CD14-positive monocyte (primary cell): Measurements from ENCODE around the gene ARPC1A. TPM values are rescaled to one million over a fixed set of nuclear protein-coding genes. Genes with fewer than 3 reads are reported as not detected.
"Not testable (repeated sequence)": the region's sequence is repeated elsewhere in the genome, so short reads cannot be mapped to it uniquely, and the experiment has no call there.

Source experiments
- DNase-seq, 3 donors: peaks; one replicate each; pipeline ENCODE4 v3.0.0-alpha.2; 2011 to 2022
- H2AFZ ChIP-seq: 2 replicates; pipeline ENCODE4 v1.6.0; 2012; ENCODE audit warnings: mild to moderate bottlenecking, low read depth, low read length, inconsistent platforms; ENCODE audit not compliant: insufficient read depth, poor library complexity, severe bottlenecking
- H3K27ac ChIP-seq, 2 donors: 1 replicate in 1 of 2; 2 replicates in 1 of 2; pipeline ENCODE4 v1.5.1; 2012 to 2013; ENCODE audit warnings: low read length in 2 of 2, control low read depth in 1 of 2, inconsistent platforms in 1 of 2, low read depth in 1 of 2, mild to moderate bottlenecking in 1 of 2
- H3K27me3 ChIP-seq, 2 donors: one replicate each; pipeline versions ENCODE4 v1.6.0 to v1.6.1; 2011 to 2013; ENCODE audit warnings: low read length in 2 of 2; ENCODE audit not compliant: control insufficient read depth in 2 of 2, insufficient read depth in 2 of 2
- H3K36me3 ChIP-seq, 2 donors: replicated peaks in 1 of 2; 1 replicate in 1 of 2; 2 replicates in 1 of 2; pipeline versions ENCODE4 v1.5.1 to v1.6.1; 2012 to 2013; ENCODE audit warnings: low read length in 2 of 2, control low read depth in 1 of 2, inconsistent platforms in 1 of 2, mild to moderate bottlenecking in 1 of 2; ENCODE audit not compliant: insufficient read depth in 2 of 2, control insufficient read depth in 1 of 2
- H3K4me1 ChIP-seq, 2 donors: 1 replicate in 1 of 2; 2 replicates in 1 of 2; pipeline versions ENCODE4 v1.5.1 to v1.6.1; 2012 to 2013; ENCODE audit warnings: low read length in 2 of 2, control low read depth in 1 of 2, inconsistent platforms in 1 of 2, mild to moderate bottlenecking in 1 of 2, moderate library complexity in 1 of 2; ENCODE audit not compliant: insufficient read depth in 2 of 2, control insufficient read depth in 1 of 2
- H3K4me2 ChIP-seq: replicated peaks from 2 replicates; pipeline ENCODE3; 2012; ENCODE audit warnings: low read length, moderate library complexity, mild to moderate bottlenecking; ENCODE audit not compliant: poor library complexity, severe bottlenecking; ENCODE audit errors: extremely low read depth
- H3K4me3 ChIP-seq, 3 experiments: fragments of 200-600 bp in 1 of 3; sonication (generic) in 1 of 3; replicated peaks in 1 of 3; 1 replicate in 2 of 3; 2 replicates in 1 of 3; pipeline ENCODE4 v1.5.1; 2011 to 2013; ENCODE audit warnings: low read length in 3 of 3, mild to moderate bottlenecking in 3 of 3, control low read depth in 2 of 3, low read depth in 2 of 3, inconsistent platforms in 1 of 3, moderate library complexity in 1 of 3
- H3K79me2 ChIP-seq: 2 replicates; pipeline ENCODE4 v1.6.0; 2012; ENCODE audit warnings: mild to moderate bottlenecking, control low read depth, inconsistent platforms, low read length, moderate library complexity; ENCODE audit not compliant: insufficient read depth
- H3K9ac ChIP-seq: 2 replicates; pipeline ENCODE4 v1.6.0; 2017; ENCODE audit warnings: low read length, mild to moderate bottlenecking; ENCODE audit not compliant: insufficient read depth, poor library complexity, severe bottlenecking
- H3K9me3 ChIP-seq, 2 donors: replicated peaks in 1 of 2; 1 replicate in 1 of 2; 2 replicates in 1 of 2; pipeline versions ENCODE4 v1.5.1 to v1.6.1; 2012 to 2013; ENCODE audit warnings: low read length in 2 of 2, control low read depth in 1 of 2; ENCODE audit not compliant: control insufficient read depth in 1 of 2, insufficient read depth in 1 of 2
- H4K20me1 ChIP-seq: 2 replicates; pipeline ENCODE4 v1.6.0; 2012; ENCODE audit warnings: mild to moderate bottlenecking, low read length, control low read depth, moderate library complexity; ENCODE audit not compliant: insufficient read depth
- H3K27ac Mint-ChIP-seq, 7 donors: one replicate each; pipeline ENCODE4 v1.8.0; 2020; ENCODE audit warnings: mild to moderate bottlenecking in 7 of 7, mixed read lengths in 7 of 7, moderate library complexity in 6 of 7, inconsistent platforms in 2 of 7
- H3K27me3 Mint-ChIP-seq, 3 donors: one replicate each; pipeline ENCODE4 v1.8.0; 2021 to 2022; ENCODE audit warnings: low read depth in 3 of 3, mild to moderate bottlenecking in 3 of 3, mixed read lengths in 3 of 3, moderate library complexity in 3 of 3, inconsistent platforms in 1 of 3
- H3K36me3 Mint-ChIP-seq, 2 donors: one replicate each; pipeline ENCODE4 v1.8.0; 2020; ENCODE audit warnings: mixed read lengths in 2 of 2, inconsistent platforms in 1 of 2, mild to moderate bottlenecking in 1 of 2
- H3K4me1 Mint-ChIP-seq: one replicate; pipeline ENCODE4 v1.8.0; 2020; ENCODE audit warnings: mild to moderate bottlenecking, mixed read lengths
- H3K4me3 Mint-ChIP-seq, 2 donors: one replicate each; pipeline ENCODE4 v1.8.0; 2020; ENCODE audit warnings: mild to moderate bottlenecking in 2 of 2, mixed read lengths in 2 of 2, moderate library complexity in 1 of 2
- H3K9me3 Mint-ChIP-seq, 7 donors: one replicate each; pipeline ENCODE4 v1.8.0; 2020 to 2022; ENCODE audit warnings: mixed read lengths in 7 of 7, mild to moderate bottlenecking in 6 of 7, moderate library complexity in 6 of 7, inconsistent platforms in 2 of 7
- WGBS: methylation state at CpG from one replicate; pipeline ENCODE4 v1.1.5; 2013; ENCODE audit warnings: missing lambda C conversion rate; ENCODE audit not compliant: insufficient coverage; 5-methylcytosine and 5-hydroxymethylcytosine counted together
- intact Hi-C, 2 donors: fragments of 100-400 bp; cut with micrococcal nuclease; formaldehyde crosslinking; loops; one replicate each; pipeline versions ENCODE4 v1.15.0 to v1.15.1; 2023
- polyA plus RNA-seq, 3 donors: library from polyadenylated mRNA; depleted of rRNA in 1 of 3; unstranded in 2 of 3; stranded (reverse) in 1 of 3; fragments of 300-500 nt in 2 of 3; fragments of >200 nt in 1 of 3; fragmentation: Illumina TruSeq in 2 of 3; gene quantifications; 1 replicate in 2 of 3; 2 replicates in 1 of 3; pipeline ENCODE4 v1.2.3, GENCODE V29; 2012 to 2021
- TF ChIP-seq, protein P1 (sequence below): fragments of 200-600 bp; IDR thresholded peaks from one replicate; pipeline ENCODE4 v1.8.0; 2022; ENCODE audit warnings: antibody characterized with exemption, mild to moderate bottlenecking

The ARPC1A gene
- polyA plus RNA-seq, 3 donors = 71.7 to 107 (median 104) TPM

- peaks cover 94% of the 10 kb centered on the region for H3K79me2 ChIP-seq
- H3K27ac Mint-ChIP-seq = peak overlapping the region; percentile 97 to 100 (median 99)
- TF ChIP-seq, protein P1, sequence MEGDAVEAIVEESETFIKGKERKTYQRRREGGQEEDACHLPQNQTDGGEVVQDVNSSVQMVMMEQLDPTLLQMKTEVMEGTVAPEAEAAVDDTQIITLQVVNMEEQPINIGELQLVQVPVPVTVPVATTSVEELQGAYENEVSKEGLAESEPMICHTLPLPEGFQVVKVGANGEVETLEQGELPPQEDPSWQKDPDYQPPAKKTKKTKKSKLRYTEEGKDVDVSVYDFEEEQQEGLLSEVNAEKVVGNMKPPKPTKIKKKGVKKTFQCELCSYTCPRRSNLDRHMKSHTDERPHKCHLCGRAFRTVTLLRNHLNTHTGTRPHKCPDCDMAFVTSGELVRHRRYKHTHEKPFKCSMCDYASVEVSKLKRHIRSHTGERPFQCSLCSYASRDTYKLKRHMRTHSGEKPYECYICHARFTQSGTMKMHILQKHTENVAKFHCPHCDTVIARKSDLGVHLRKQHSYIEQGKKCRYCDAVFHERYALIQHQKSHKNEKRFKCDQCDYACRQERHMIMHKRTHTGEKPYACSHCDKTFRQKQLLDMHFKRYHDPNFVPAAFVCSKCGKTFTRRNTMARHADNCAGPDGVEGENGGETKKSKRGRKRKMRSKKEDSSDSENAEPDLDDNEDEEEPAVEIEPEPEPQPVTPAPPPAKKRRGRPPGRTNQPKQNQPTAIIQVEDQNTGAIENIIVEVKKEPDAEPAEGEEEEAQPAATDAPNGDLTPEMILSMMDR = no peak
- peaks cover 0 to 1% (median 0%) of the 10 kb centered on the region in 7 donors for H3K9me3 Mint-ChIP-seq
- DNase-seq = peak; percentile 89 to 97 (median 96)
- peaks cover 34 to 39% of the 10 kb centered on the region in 2 donors for H3K36me3 ChIP-seq
- intact Hi-C loops = loop anchor here in 1 of 2 donors (5.0 kb wide), 1 partner anchor 47 kb away; no protein-coding TSS in a partner anchor
- WGBS = 0% methylated on average over 6 of the region's 7 CpGs
- H3K4me3 Mint-ChIP-seq = peak overlapping the region; percentile 88 to 96
- H3K27me3 Mint-ChIP-seq = peaks cover 0 to 2% (median 0%) of the 10 kb centered on the region in 3 donors
- H3K4me1 Mint-ChIP-seq = peaks cover 66% of the 10 kb centered on the region
- H3K4me1 ChIP-seq = peaks cover 78 to 84% of the 10 kb centered on the region in 2 donors
- no peaks in the 10 kb centered on the region for H3K27me3 ChIP-seq
- peak overlapping the region; percentile 74 for H3K9ac ChIP-seq
- peak overlapping the region; percentile 94 for H3K27ac ChIP-seq
- H3K4me3 ChIP-seq = peak overlapping the region; percentile 47 to 95 (median 66)
- H3K36me3 Mint-ChIP-seq = peaks cover 26 to 55% of the 10 kb centered on the region in 2 donors
- peak overlapping the region; percentile 81 for H3K4me2 ChIP-seq
- no peaks in the 10 kb centered on the region for H3K9me3 ChIP-seq
- peaks cover 76% of the 10 kb centered on the region for H4K20me1 ChIP-seq
- H2AFZ ChIP-seq = no peak overlapping the region
Observed at GRCh38 chr7:99379043-99379577, 53.4 kb downstream of the ARPC1A start.

DNA sequence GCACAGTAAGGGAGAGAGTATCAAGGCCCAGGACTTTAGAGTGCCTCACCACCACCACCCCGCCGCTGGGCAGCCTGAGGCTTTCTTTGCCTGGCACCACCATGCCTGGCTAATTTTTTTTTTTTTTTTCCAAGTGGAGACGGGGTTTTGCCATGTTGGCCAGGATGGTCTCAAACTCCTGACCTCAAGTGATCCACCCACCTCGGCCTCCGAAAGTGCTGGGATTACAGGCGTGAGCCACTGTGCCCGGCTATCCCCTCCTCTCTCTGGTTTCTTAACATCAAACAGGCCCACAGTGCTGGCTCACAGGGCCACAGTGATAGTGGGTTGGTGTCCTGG, 54.0 kb downstream of the ARPC1A start:
- Histone ChIP-seq H4K20me1 (peaks cover 82% of the 10 kb centered on the region), H3K79me2 (peaks cover 94% of the 10 kb centered on the region), H3K4me2 (peak overlapping the region; percentile 81), H3K27ac (peak overlapping the region; percentile 94), H3K4me1 (peaks cover 83 to 90% of the 10 kb centered on the region in 2 donors), H3K36me3 (peaks cover 38 to 45% of the 10 kb centered on the region in 2 donors), H3K4me3 (peak overlapping the region; percentile 47 to 95 (median 66)), H3K9ac (peak overlapping the region; percentile 74)
- Mint-ChIP-seq H3K27ac (peak overlapping the region; percentile 97 to 100 (median 99)), H3K4me3 (peak overlapping the region; percentile 88 to 96), H3K4me1 (peaks cover 71% of the 10 kb centered on the region), H3K36me3 (peaks cover 26 to 59% of the 10 kb centered on the region in 2 donors)
- WGBS = 13% methylated on average over 3 of the region's 7 CpGs
- not testable (repeated sequence) for H3K9me3 ChIP-seq, H3K9me3 Mint-ChIP-seq, H2AFZ ChIP-seq, H3K27me3 Mint-ChIP-seq, DNase-seq, H3K27me3 ChIP-seq
- intact Hi-C loops = loop anchor here in 1 of 2 donors (5.0 kb wide), 1 partner anchor 47 kb away; no protein-coding TSS in a partner anchor
